Erythroblast (primary cell): Measurements from ENCODE around the gene IQCM.

Experiments
- GATA1 ChIP-seq: IDR thresholded peaks from 2 replicates; pipeline ENCODE4 v1.6.1; 2011; ENCODE audit warnings: low read depth, mild to moderate bottlenecking, control low read depth, low read length, moderate library complexity
- POLR2A ChIP-seq: IDR thresholded peaks from 2 replicates; pipeline ENCODE4 v1.6.1; 2011; ENCODE audit warnings: mild to moderate bottlenecking, low read length

GRCh38 chr4:149574971-149575370 is 240.7 kb downstream of the IQCM start:
- no peak for TF ChIP-seq POLR2A
- no peak for TF ChIP-seq GATA1
